Endothelial cell of umbilical vein (primary cell): ENCODE data around the gene BMP8B. TPM values are rescaled to one million over a fixed set of nuclear protein-coding genes. Genes with fewer than 3 reads are reported as not detected.

Experiments
- BruUV-seq: library from RNA; stranded (reverse); fragments of 400-500 nt; replicated peaks from 2 replicates; lab custom pipeline; 2021; lab: Mats Ljungman, UMichigan
- CTCF ChIA-PET: fragments of 300-600, 350-600 bp; sonication (Branson Sonifier 250); formaldehyde crosslinking; loops from one replicate; lab custom pipeline; 2021; ENCODE audit warnings: antibody characterized with exemption, inconsistent platforms; lab: Charles Lee
- POLR2A ChIA-PET: fragments of 300-600, 350-600 bp; sonication (Branson Sonifier 250); formaldehyde crosslinking; loops from one replicate; lab custom pipeline; 2021; ENCODE audit warnings: antibody characterized with exemption, inconsistent platforms; lab: Charles Lee
- DNase-seq: peaks from one replicate; pipeline ENCODE4 v3.0.0-alpha.2; 2011; ENCODE audit warnings: low read depth, low spot score
- FAIRE-seq: peaks from 2 replicates; lab custom pipeline; 2011; peaks lifted over from hg19 to GRCh38; lab: Jason Lieb, UNC
- H2AFZ ChIP-seq: 2 replicates; pipeline ENCODE4 v1.6.0; 2012; ENCODE audit warnings: low read depth, low read length, control low read depth, inconsistent platforms
- H3K27ac ChIP-seq: 2 replicates; pipeline ENCODE4 v1.5.1; 2011; ENCODE audit warnings: low read depth, mild to moderate bottlenecking, control low read depth, low read length, moderate library complexity; ENCODE audit not compliant: insufficient read depth
- H3K27me3 ChIP-seq, 2 experiments: 2 replicates each; pipeline versions ENCODE4 v1.6.0 to v1.6.1; 2011; ENCODE audit warnings: low read length in 2 of 2, mixed read lengths in 1 of 2; ENCODE audit not compliant: control insufficient read depth in 2 of 2, insufficient read depth in 2 of 2
- H3K36me3 ChIP-seq, 2 experiments: 2 replicates in 1 of 2; 3 replicates in 1 of 2; pipeline ENCODE4 v1.5.1; 2011; ENCODE audit warnings: low read length in 2 of 2, mild to moderate bottlenecking in 1 of 2, moderate library complexity in 1 of 2; ENCODE audit not compliant: control insufficient read depth in 2 of 2, insufficient read depth in 2 of 2; ENCODE audit errors: extremely low read depth in 1 of 2
- H3K4me1 ChIP-seq: 3 replicates; pipeline ENCODE4 v1.5.1; 2011; ENCODE audit warnings: mild to moderate bottlenecking, low read length; ENCODE audit not compliant: control insufficient read depth, insufficient read depth; ENCODE audit errors: extremely low read depth
- H3K4me2 ChIP-seq: 2 replicates; pipeline ENCODE4 v1.6.1; 2011; ENCODE audit warnings: low read length, control low read depth, mixed read lengths; ENCODE audit not compliant: insufficient read depth
- H3K4me3 ChIP-seq, 3 experiments: fragments of 200-600 bp in 1 of 3; sonication (generic), shearing (Covaris generic) in 1 of 3; replicated peaks in 1 of 3; 2 replicates each; pipeline ENCODE4 v1.5.1; 2011 to 2016; ENCODE audit warnings: control low read depth in 3 of 3, low read length in 3 of 3, mild to moderate bottlenecking in 2 of 3, inconsistent platforms in 1 of 3, low read depth in 1 of 3, moderate library complexity in 1 of 3; ENCODE audit not compliant: insufficient read depth in 1 of 3
- H3K79me2 ChIP-seq: 2 replicates; pipeline ENCODE4 v1.6.0; 2012; ENCODE audit warnings: low read length, inconsistent platforms; ENCODE audit not compliant: control insufficient read depth, insufficient read depth
- H3K9ac ChIP-seq: replicated peaks from 2 replicates; pipeline ENCODE3; 2011; ENCODE audit warnings: low read length, control low read depth; ENCODE audit not compliant: insufficient read depth; ENCODE audit errors: extremely low read depth
- H3K9me1 ChIP-seq: replicated peaks from 3 replicates; pipeline ENCODE4 v1.6.0; 2011; ENCODE audit warnings: mild to moderate bottlenecking, low read length; ENCODE audit not compliant: control insufficient read depth, insufficient read depth; ENCODE audit errors: extremely low read depth
- H3K9me3 ChIP-seq: replicated peaks from 2 replicates; pipeline ENCODE4 v1.5.1; 2012; ENCODE audit warnings: low read length, inconsistent platforms; ENCODE audit not compliant: control insufficient read depth, insufficient read depth
- H4K20me1 ChIP-seq: replicated peaks from 2 replicates; pipeline ENCODE3; 2011; ENCODE audit warnings: mild to moderate bottlenecking, low read length; ENCODE audit not compliant: control insufficient read depth, insufficient read depth; ENCODE audit errors: extremely low read depth
- FOS ChIP-seq: IDR thresholded peaks from 2 replicates; pipeline ENCODE4 v1.6.1; 2011; ENCODE audit warnings: mild to moderate bottlenecking, low read length, moderate library complexity, borderline replicate concordance; ENCODE audit not compliant: insufficient read depth
- JUN ChIP-seq: IDR thresholded peaks from 2 replicates; pipeline ENCODE4 v1.6.1; 2011; ENCODE audit warnings: borderline replicate concordance, low read depth; ENCODE audit not compliant: insufficient read length, insufficient read depth
- MYC ChIP-seq: IDR thresholded peaks from one replicate; pipeline ENCODE4 v1.6.1; 2011; ENCODE audit warnings: mild to moderate bottlenecking, low read depth, low read length
- POLR2A ChIP-seq: IDR thresholded peaks from 2 replicates; pipeline ENCODE4 v1.6.1; 2012; ENCODE audit warnings: low read depth, mild to moderate bottlenecking, control low read depth, low read length
- dilution Hi-C: fragments of 300-500 bp; cut with MboI; formaldehyde crosslinking; loops from one replicate; pipeline ENCODE4 v1.15.0; 2019; ENCODE audit warnings: low sequenced_read_pairs; ENCODE audit not compliant: extremely low pct_ligation_motif_present
- intact Hi-C: fragments of 100-400 bp; cut with micrococcal nuclease; formaldehyde crosslinking; loops from one replicate; pipeline ENCODE4 v1.10.0; 2022
- polyA plus RNA-seq, 4 experiments: library from polyadenylated mRNA; depleted of rRNA in 3 of 4; stranded (reverse) in 3 of 4; unstranded in 1 of 4; fragments of >200 nt; gene quantifications; 2 replicates each; pipeline versions ENCODE4 v1.2.1 to v1.2.3, GENCODE V29; 2011 to 2012; ENCODE audit warnings: missing spikeins in 1 of 4
- small RNA-seq: library from RNA; depleted of rRNA; stranded (forward); fragments of <200 nt; gene quantifications from one replicate; pipeline ENCODE3, GENCODE V24; 2012; ENCODE audit warnings: low replicate concordance, low read depth; ENCODE audit not compliant: insufficient read depth, insufficient read length
- total RNA-seq: library from RNA; stranded (reverse); gene quantifications from 2 replicates; pipeline ENCODE4 v1.2.3, GENCODE V29; 2021
- TF ChIP-seq, protein P1 (sequence below), 2 donors: IDR thresholded peaks; 1 replicate in 1 of 2; 2 replicates in 1 of 2; pipeline ENCODE4 v1.5.1; 2011; ENCODE audit warnings: low read length in 2 of 2, mild to moderate bottlenecking in 2 of 2, moderate library complexity in 2 of 2, control low read depth in 1 of 2, inconsistent platforms in 1 of 2, low read depth in 1 of 2; ENCODE audit not compliant: insufficient read depth in 1 of 2; ENCODE audit errors: extremely low read depth in 1 of 2

BMP8B gene
- total and polyA plus RNA-seq, 2 donors (not counting 3 experiments of a cell fraction or from before 2014, with no cell fraction given): 0.07 TPM; not detected in 1

DNA sequence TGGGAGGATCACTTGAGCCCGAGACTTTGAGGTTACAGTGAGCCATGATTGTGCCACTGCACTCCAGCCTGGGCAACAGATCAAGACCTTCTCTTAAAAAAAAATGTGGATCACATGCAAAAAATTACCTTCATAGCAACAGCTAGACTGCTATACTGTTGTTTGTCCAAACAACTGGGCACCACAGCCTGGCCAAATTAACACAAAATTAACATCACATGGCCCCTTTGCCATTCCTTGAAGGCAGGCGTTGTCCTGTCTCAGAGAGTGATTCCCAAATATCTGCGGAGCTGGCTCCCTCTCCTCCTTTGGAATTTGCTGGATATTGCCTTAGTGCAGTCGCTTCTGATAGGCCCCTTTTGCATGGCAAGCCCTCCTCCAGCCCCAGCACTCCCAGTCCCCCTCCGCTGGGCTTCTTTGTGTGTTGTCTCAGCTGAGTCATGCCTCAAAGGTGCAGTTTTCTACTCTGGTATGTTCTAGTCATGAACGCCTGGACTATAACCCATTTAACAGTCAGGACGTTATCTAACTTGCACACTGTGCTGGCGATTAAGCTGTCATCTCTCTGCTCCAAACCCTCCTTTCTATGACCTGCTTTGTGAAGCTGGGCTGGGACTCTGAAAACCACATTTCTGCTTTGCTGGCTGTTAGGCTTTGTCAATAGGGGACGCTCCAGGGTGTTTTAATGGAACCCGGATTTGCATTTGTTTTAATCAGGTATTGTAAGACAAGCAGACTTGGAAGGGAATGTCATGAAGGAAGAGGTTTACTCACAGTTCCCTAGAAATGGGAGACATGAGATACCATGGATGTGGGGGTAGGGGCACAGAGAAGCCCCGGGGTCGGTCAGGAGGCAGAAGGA is 77.3 kb downstream of the BMP8B start:
- no TSS peak for BruUV-seq
- no peak for DNase-seq
- H3K4me1 ChIP-seq: no peaks in the 10 kb centered on the region
- TF ChIP-seq JUN: no peak
- TF ChIP-seq FOS: no peak
- intact Hi-C loops (no loop called here), dilution Hi-C loops (no loop called here)
- ChIA-PET POLR2A (no interaction called here), CTCF (interaction anchor here (0.5 to 1.3 kb wide), 8 partner anchors 10 to 960 kb away, joined by 3 to 5 read pairs (median 3); partner anchors contain the start of gene HPCAL4)
- no peaks in the 10 kb centered on the region for H4K20me1 ChIP-seq
- no peaks in the 10 kb centered on the region for H3K9me3 ChIP-seq
- H2AFZ ChIP-seq: no peak overlapping the region
- no peak overlapping the region for H3K4me2 ChIP-seq
- H3K4me3 ChIP-seq: no peak overlapping the region
- no peak overlapping the region for H3K27ac ChIP-seq
- peaks cover 25 to 28% of the 10 kb centered on the region in 2 experiments for H3K27me3 ChIP-seq
- H3K9me1 ChIP-seq: no peaks in the 10 kb centered on the region
- no peak for FAIRE-seq
- H3K36me3 ChIP-seq: no peaks in the 10 kb centered on the region
- no peak overlapping the region for H3K9ac ChIP-seq
- no peaks in the 10 kb centered on the region for H3K79me2 ChIP-seq

DNA sequence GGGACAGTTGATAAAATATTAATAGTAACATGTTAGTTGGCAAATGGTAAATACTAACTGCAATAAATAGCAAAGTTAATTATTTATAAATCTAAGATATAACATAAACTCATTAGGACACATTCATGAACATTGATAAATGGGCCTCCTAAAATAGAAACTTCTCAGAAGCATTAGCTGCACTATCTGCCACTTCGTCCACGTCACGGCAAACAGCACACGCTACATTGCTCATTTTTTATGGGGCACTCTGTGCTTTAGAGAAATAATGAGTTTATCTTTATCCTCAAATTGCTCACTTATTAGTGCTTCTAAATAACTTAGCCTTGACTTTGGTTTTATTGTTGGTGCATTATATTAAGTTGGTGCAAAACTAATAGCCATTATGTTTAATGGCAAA is 81.2 kb downstream of the BMP8B start:
- no peaks in the 10 kb centered on the region for H3K4me1 ChIP-seq
- no peak overlapping the region for H3K4me2 ChIP-seq
- POLR2A ChIA-PET: no interaction called here
- no peak overlapping the region for H3K27ac ChIP-seq
- no peaks in the 10 kb centered on the region for H4K20me1 ChIP-seq
- dilution Hi-C loops: no loop called here
- no peak overlapping the region for H3K9ac ChIP-seq
- CTCF ChIA-PET: no interaction called here
- BruUV-seq: no TSS peak
- intact Hi-C loops: no loop called here
- FAIRE-seq (no peak), DNase-seq (no peak)
- H3K27me3 ChIP-seq: peaks cover 21 to 25% of the 10 kb centered on the region in 2 experiments
- no peaks in the 10 kb centered on the region for H3K79me2 ChIP-seq
- no peaks in the 10 kb centered on the region for H3K9me1 ChIP-seq
- TF ChIP-seq MYC (no peak), POLR2A (no peak)
- TF ChIP-seq, protein P1, sequence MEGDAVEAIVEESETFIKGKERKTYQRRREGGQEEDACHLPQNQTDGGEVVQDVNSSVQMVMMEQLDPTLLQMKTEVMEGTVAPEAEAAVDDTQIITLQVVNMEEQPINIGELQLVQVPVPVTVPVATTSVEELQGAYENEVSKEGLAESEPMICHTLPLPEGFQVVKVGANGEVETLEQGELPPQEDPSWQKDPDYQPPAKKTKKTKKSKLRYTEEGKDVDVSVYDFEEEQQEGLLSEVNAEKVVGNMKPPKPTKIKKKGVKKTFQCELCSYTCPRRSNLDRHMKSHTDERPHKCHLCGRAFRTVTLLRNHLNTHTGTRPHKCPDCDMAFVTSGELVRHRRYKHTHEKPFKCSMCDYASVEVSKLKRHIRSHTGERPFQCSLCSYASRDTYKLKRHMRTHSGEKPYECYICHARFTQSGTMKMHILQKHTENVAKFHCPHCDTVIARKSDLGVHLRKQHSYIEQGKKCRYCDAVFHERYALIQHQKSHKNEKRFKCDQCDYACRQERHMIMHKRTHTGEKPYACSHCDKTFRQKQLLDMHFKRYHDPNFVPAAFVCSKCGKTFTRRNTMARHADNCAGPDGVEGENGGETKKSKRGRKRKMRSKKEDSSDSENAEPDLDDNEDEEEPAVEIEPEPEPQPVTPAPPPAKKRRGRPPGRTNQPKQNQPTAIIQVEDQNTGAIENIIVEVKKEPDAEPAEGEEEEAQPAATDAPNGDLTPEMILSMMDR (IDR thresholded peaks at IDR 0.05; ENCODE audit: extremely low read depth in 1 of 2, insufficient read depth in 1 of 2, low read depth in 1 of 2, low read length in 2 of 2): no peak
- no peaks in the 10 kb centered on the region for H3K36me3 ChIP-seq
- H2AFZ ChIP-seq: no peak overlapping the region
- no peaks in the 10 kb centered on the region for H3K9me3 ChIP-seq
- no peak overlapping the region for H3K4me3 ChIP-seq

Small RNA genes lying within 50 kb of the gene (small RNA-seq; reads per million reads assigned to genes)
- gene AL033527.1 (not detected), gene RNU7-121P (not detected)

Other genes with a start within 250 kb of the BMP8B start
- gene PABPC4, start 212.1 kb downstream of the BMP8B start, total RNA-seq: 282 and 302 TPM in 2 replicates
- 102 and 114 TPM in 2 replicates for gene PABPC4, start 212.1 kb downstream of the BMP8B start, polyA plus RNA-seq
- gene HEYL, start 149.2 kb downstream of the BMP8B start, total RNA-seq: not detected in 2 replicates
- gene HEYL, start 149.2 kb downstream of the BMP8B start, polyA plus RNA-seq: not detected in 2 replicates
- gene NT5C1A, start 116.8 kb downstream of the BMP8B start, total RNA-seq: not detected in 2 replicates
- gene NT5C1A, start 116.8 kb downstream of the BMP8B start, polyA plus RNA-seq: not detected in 2 replicates
- not detected in 2 replicates for gene HPCAL4, start 97.4 kb downstream of the BMP8B start, total RNA-seq
- gene HPCAL4, start 97.4 kb downstream of the BMP8B start, polyA plus RNA-seq: not detected in 2 replicates
- gene PPIE, start 50.0 kb downstream of the BMP8B start, total RNA-seq: 42.6 and 44.4 TPM in 2 replicates
- gene PPIE, start 50.0 kb downstream of the BMP8B start, polyA plus RNA-seq: 55.7 and 74.9 TPM in 2 replicates
- 0.48 and 0.60 TPM in 2 replicates for gene OXCT2, start 17.5 kb downstream of the BMP8B start, total RNA-seq
- gene OXCT2, start 17.5 kb downstream of the BMP8B start, polyA plus RNA-seq: 0.84 and 1.0 TPM in 2 replicates
- gene TRIT1, start 94.6 kb upstream of the BMP8B start, total RNA-seq: 13.4 and 19.9 TPM in 2 replicates
- 6.3 and 8.6 TPM in 2 replicates for gene TRIT1, start 94.6 kb upstream of the BMP8B start, polyA plus RNA-seq
- gene MYCL, start 113.1 kb upstream of the BMP8B start, total RNA-seq: 1.4 and 2.1 TPM in 2 replicates
- 1.3 and 1.5 TPM in 2 replicates for gene MYCL, start 113.1 kb upstream of the BMP8B start, polyA plus RNA-seq
- gene MFSD2A, start 166.3 kb upstream of the BMP8B start, total RNA-seq: 4.3 and 5.5 TPM in 2 replicates
- 2.7 and 2.8 TPM in 2 replicates for gene MFSD2A, start 166.3 kb upstream of the BMP8B start, polyA plus RNA-seq